Right forelimb (tissue), 1 donor: ENCODE results near the gene HBB.

Experiments used
- DNase-seq: peaks from one replicate; pipeline ENCODE4 v3.0.0-alpha.2; 2018

The HBB gene

GRCh38 chr11:5246772-5247471 is 20.1 kb upstream of the HBB start:
- no peak for DNase-seq

- no peak for DNase-seq
These were observed 18.3 kb upstream of the HBB start for GRCh38 chr11:5245155-5245554.

GRCh38 chr11:5243816-5244180 is 16.9 kb upstream of the HBB start:
- no peak for DNase-seq

GRCh38 chr11:5242933-5243815 is 16.3 kb upstream of the HBB start:
- DNase-seq = no peak

GRCh38 chr11:5242208-5242607 is 15.3 kb upstream of the HBB start:
- no peak for DNase-seq

- no peak for DNase-seq
These were observed 14.6 kb upstream of the HBB start for GRCh38 chr11:5241458-5241857.

GRCh38 chr11:5240458-5240857 is 13.6 kb upstream of the HBB start:
- no peak for DNase-seq

- DNase-seq = no peak
These were observed 13.2 kb upstream of the HBB start for GRCh38 chr11:5240056-5240455.

- no peak for DNase-seq
These were observed 12.2 kb upstream of the HBB start for GRCh38 chr11:5239046-5239445.

- no peak for DNase-seq
These were observed 11.6 kb upstream of the HBB start for GRCh38 chr11:5238486-5238885.

GRCh38 chr11:5237420-5237819 is 10.5 kb upstream of the HBB start:
- no peak for DNase-seq

- DNase-seq = no peak
These were observed 8.7 kb upstream of the HBB start for GRCh38 chr11:5235364-5236095.

- DNase-seq = no peak
These were observed 7.5 kb upstream of the HBB start, which contains the start of gene HBD for GRCh38 chr11:5234381-5234834. Gene HBD, minus strand, starts transcription at chr11:5234483. Its CDS starts 50 bp downstream, at chr11:5234433.

GRCh38 chr11:5233307-5233706 is 6.4 kb upstream of the HBB start:
- DNase-seq = no peak

GRCh38 chr11:5232821-5233220 is 6.0 kb upstream of the HBB start:
- no peak for DNase-seq

- no peak for DNase-seq
These were observed 5.3 kb upstream of the HBB start for GRCh38 chr11:5232176-5232575.

- DNase-seq = no peak
These were observed 4.2 kb upstream of the HBB start for GRCh38 chr11:5231111-5231510.

- no peak for DNase-seq
These were observed 3.4 kb upstream of the HBB start for GRCh38 chr11:5230266-5230665.

GRCh38 chr11:5229796-5230195 is 2.9 kb upstream of the HBB start:
- no peak for DNase-seq

GRCh38 chr11:5229356-5229755 is 2.5 kb upstream of the HBB start:
- no peak for DNase-seq

GRCh38 chr11:5228124-5228523 is 1.3 kb upstream of the HBB start:
- DNase-seq = no peak

GRCh38 chr11:5227681-5228080 is 810 bp upstream of the HBB start:
- no peak for DNase-seq

- no peak for DNase-seq
These were observed 1.4 kb downstream of the HBB start for GRCh38 chr11:5225480-5225871.
